Left forelimb (tissue), 1 donor: Measurements from ENCODE around the gene TMEM266.

Experiments
- DNase-seq: peaks from one replicate; pipeline ENCODE4 v3.0.0-alpha.2; 2018; ENCODE audit warnings: low spot score

The TMEM266 gene

GRCh38 chr15:76065793-76066192 lies 6.0 kb downstream of the TMEM266 start:
- DNase-seq = no peak

GRCh38 chr15:76070192-76070591 lies 10.4 kb downstream of the TMEM266 start:
- DNase-seq = no peak

DNA sequence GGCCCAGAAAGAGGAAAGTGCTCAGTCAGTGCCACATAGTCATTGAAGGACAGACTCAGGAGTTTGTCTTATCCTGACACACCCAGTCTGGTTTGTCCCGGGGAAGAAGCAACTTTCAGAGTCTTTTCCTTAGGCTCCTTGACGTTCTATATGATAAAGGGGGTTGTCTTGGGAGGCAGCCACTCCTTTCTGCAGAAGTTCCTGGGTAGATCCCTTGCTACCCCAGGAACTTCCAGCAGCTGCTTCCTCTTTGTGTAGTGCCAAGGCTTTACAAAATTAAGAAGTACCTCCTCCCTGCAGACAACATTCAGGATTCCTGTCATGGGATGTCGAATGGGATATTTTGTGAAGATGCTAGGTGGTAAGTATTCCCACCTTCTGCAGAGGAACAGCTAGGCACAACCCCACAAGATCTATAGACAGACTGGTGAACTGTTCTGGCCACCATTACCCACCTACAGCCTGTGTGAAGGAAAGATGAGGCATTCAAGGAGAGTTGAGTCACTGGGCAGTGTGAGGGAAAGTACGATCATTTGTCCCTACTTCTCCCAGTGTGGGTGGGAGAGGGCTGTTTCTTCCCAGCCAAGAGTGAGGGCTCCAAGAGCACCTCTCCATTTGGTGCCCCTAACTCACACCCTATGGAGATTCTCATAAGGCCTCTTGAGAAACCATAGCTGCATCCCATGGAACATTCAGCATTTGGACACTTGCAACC lies 11.3 kb downstream of the TMEM266 start:
- DNase-seq = no peak

DNA sequence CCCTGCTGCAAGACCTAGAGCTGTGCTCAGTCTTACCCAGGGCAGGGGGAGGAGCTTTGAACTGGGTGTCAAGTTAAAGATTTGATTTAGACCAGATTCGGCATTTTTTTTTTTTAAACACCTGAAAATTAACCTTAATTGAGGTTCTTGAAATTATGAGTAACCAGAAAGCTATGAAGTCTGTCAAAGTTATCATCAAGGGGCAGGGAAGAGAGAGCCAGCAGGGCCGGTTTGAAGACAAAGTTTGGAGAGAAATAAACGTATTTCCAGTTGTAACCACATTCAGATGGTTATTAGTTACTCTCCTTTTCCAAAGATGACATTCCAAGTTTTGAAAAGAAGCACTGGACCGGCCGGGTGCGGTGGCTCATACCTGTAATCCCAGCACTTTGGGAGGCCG lies 12.0 kb downstream of the TMEM266 start:
- no peak for DNase-seq

DNA sequence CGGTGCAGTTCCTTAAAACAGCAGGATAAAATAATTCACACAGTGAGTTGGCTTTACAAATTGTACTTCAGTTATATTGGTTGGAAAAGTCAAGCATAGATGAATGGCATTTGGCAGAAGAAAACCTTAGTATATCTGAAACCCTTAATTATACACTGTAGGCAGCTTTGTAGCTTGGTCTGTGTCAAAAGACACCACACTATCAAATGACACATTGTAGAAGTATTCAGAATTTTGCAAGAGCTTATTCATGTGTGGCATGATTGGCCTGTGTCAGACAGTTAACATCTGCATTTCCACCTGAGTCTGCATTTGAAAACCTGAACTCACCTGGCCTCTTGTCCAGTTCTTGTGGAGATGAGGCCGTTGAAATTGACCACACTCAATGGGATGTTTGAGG lies 13.8 kb downstream of the TMEM266 start:
- DNase-seq = no peak

GRCh38 chr15:76075046-76075445 lies 15.3 kb downstream of the TMEM266 start:
- no peak for DNase-seq

DNA sequence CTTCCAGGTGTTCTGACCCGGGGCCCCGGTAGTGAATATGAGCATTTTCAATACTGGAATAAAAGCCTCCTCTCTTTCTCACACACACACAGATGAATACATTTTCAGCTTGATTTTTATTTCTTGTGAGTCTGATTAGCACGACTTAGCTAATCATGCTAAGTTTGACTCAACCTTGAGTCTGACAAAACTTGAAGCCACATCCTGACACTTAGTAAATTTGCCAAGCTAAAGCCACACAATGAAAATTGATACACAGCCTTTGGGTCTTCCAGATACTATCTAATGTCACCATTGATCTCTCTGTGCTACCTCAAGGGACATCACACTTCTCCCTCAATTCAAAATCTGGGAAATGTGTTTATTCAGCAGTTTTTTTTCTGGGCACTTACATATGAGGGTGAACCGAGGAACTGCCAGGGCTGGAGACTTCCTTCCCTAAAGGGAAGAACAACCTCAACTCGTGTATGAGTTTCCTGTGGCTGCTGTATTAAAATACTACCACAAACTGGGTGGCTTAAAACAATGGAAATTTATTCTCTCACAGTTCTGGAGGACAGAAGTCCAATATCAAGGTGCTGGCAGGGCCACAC lies 18.6 kb downstream of the TMEM266 start:
- no peak for DNase-seq

DNA sequence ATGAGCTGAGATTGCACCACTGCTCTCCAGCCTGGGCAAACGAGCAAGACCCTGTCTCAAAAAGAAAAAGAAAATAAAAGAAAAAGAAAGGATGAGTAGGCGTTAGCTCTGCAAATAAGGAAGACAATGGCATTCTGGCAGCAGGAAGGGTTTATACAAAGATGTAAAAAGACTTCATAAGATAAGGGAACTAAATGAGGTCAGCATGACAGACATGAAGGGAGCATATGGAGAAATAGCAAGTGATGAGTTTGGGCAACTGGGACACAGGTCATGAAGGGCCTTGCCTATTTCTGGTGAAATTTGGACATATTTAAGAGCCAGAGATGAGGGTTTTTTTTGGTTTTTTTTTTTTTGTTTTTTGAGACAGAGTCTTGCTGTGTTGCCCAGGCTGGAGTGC lies 24.5 kb downstream of the TMEM266 start:
- no peak for DNase-seq

- DNase-seq = no peak
Observed at GRCh38 chr15:76098685-76099084, 38.9 kb downstream of the TMEM266 start.

DNA sequence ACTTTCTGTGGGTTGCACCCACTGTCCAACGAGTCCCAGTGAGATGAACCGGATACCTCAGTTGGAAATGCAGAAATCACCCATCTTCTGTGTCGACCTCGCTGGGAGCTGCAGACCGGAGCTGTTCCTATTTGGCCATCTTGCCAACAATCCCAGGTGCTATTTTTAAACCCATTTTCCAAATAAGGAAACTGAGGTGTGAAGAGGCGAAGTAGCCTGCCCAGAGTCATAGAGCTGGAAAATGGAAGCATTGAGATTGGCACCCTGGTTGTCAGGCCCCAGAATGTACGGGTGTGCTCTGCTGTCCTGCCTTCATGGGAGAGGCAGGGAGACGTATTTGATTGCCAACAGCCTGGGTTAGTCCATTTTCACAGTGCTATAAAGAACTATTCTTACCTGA lies 39.6 kb downstream of the TMEM266 start:
- DNase-seq = no peak

DNA sequence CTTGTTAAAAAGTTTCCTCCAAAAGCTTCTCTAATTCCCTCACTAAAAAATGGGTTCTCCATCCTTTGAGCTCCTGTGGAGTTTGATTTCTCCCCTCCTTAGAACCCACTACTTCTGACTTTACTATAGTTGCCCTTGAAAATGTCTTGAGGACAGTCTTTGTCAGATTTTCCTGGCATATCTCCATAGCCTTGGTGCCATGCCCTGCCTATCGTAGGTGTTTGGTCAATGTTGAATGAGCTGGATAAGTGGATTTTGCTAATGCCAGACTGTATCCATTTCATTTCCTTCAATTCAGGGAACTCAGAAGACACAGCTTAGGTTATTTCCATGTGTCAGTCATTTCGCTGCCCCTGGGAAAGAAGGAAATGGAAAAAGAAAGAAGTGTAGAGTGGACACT lies 40.6 kb downstream of the TMEM266 start:
- DNase-seq = no peak

DNA sequence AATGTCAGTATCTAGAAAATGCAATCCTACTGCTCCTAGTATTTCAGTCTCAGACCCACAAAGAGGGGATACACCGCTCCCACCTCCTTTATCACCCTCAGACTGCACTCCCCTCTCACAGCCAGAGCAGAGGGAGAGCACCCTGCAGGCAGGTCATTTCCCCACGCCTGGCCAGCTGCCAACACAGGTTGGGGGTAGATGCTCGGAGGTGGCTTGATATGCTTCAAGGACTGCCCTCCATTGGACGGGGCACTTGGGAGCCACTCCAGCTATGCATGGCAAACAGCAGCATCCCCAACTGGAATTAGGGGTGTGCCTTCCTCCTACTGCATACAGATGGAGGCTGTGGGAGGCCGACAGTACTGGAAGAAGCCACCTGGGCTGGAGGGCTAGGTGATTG lies 41.9 kb downstream of the TMEM266 start:
- DNase-seq = no peak

GRCh38 chr15:76105391-76105790 lies 45.6 kb downstream of the TMEM266 start:
- no peak for DNase-seq

DNA sequence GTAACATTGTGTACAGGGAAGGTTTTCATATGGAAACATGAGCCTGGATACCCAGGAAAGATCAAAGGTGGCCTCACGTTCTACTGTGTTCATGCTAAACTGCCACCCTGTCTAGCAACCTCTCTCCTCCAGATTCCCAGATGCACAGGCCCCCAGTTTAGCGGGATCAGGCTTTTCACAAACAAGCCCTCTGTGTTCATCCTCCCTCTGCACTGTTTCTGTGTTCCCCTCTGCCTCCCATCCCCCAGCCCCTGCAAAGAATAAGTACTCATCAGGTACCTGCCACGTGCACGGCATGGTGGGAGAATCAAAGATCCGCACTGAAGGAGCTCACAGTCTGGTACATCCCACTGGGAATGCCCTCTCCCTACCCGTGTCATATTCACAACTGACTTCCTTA lies 46.1 kb downstream of the TMEM266 start:
- no peak for DNase-seq

GRCh38 chr15:76107169-76107568 lies 47.4 kb downstream of the TMEM266 start:
- DNase-seq = no peak

DNA sequence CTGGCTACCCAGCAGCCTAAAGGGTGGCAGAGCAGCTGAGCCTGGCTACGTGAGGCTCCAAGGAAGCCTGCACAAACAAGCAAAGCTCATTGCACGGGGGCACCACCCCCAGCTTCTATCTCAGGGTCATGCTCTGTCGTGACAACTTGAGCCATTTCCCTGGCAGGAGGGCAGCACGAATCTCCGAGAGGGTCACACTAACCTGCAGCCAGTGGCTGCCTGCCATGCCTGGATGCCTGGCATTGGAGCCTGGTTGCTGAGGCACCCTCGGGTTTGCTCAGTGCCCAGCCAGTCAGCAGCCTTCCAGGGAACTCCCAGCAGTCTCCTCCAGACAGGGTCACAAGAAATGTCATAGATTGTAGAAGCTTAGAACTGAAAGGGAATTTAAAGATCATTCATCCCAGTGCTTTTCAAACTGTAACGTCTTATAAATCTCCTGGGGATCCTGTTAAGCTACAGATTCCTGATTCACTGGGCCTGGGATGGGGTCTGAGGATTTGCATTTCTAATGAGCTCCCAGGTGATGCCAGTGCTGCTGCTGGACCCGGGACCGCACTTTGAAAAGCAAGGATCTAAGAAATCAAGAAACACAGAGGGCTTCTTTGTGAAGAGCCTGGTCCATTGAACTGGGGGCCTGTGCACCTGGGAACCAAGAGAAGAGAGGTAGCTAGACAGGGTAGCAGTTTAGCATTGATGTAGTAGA lies 48.4 kb downstream of the TMEM266 start:
- no peak for DNase-seq

DNA sequence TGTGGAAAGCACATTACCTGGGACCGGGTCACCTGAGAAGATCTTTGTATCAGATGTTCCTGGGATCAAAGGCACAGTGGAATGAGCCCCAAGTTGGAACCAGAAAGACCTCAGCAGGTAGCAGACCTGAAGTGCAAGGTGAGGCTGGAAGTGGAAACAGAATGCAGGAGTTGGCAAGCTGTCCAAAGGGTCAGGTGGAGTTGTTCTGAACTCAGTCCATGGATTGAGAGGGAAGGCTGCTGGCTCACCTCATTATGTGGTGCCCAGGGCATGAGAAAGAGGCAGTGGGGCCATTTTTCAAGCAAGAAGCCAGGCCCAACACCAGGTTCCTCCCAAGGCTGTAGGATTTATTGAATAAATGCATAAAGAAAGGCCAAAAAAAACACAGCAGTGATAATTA lies 49.3 kb downstream of the TMEM266 start:
- no peak for DNase-seq

DNA sequence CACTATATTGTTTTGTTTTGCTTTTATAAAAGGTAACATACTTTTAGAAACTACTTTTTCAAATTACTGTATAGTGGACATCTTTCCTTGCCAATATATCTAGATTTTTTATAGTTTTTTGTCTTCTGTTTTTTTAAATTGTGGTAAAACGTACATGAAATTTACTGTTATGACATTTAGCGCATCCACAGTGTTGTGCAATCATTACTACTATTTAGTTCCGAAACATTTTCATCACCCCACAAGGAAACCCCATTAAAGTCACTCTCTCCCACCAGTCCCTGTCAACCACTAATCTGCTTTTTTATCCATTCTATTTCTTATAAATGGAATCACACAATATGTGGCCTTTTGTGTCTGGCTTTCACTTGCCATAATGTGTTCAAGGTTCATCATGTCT lies 54.8 kb downstream of the TMEM266 start:
- DNase-seq = no peak

GRCh38 chr15:76116138-76116885 lies 56.5 kb downstream of the TMEM266 start:
- no peak for DNase-seq

- no peak for DNase-seq
Observed at GRCh38 chr15:76117181-76117580, 57.4 kb downstream of the TMEM266 start.

- DNase-seq = no peak
Observed at GRCh38 chr15:76118767-76119166, 59.0 kb downstream of the TMEM266 start.

DNA sequence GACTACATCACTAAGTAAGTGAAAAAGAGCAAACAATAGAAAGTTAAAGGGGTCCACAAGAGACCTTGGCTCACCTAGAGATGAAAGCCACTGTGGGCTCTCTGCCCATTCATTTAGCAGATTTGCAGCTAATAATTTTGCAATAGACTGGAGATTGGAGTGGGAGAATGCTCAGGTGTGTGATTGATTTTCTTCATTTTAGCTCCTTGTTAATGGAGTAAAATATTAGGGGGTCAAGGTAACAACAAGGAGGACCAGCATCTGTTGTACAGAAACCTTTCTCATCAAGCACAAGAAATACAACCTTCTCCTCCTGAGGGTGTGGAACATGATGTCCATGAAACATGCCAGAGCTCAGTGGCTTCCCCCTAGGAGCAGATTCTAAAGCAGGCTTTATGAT lies 63.2 kb downstream of the TMEM266 start:
- no peak for DNase-seq

- no peak for DNase-seq
Observed at GRCh38 chr15:76127169-76127568, 67.4 kb downstream of the TMEM266 start.
